LoVo (cell line): ENCODE data around the gene CCDC33.

ENCODE experiments used
- DNase-seq: peaks from one replicate; pipeline ENCODE4 v3.0.0-alpha.2; 2016; ENCODE audit warnings: low spot score

The CCDC33 gene

DNA sequence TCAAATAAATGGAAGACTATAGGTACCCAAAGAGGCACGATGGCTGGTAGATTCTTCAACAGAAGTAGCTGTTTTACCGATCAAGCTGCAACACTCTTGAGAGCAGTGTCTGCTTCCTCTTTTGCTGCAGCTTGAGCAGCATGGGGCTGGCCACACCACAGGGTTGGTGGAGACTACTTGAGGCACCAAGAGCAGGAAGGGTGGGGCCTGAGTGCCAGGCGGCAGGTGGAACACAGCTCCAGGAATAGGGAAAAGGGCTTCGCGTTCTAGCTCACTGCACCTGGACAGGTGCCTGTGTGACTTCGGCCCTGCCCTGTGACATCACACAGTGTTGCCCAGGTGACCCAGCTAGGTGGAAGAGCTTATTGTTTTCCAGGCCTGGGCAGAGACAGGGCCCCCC lies at the start of gene CCDC33:
CCDC33 (plus strand) TSS at position 365 of the 400 bp plus-strand sequence. CDS start 394 bp downstream, outside the sequence.
- DNase-seq, result peak; percentile 16

DNA sequence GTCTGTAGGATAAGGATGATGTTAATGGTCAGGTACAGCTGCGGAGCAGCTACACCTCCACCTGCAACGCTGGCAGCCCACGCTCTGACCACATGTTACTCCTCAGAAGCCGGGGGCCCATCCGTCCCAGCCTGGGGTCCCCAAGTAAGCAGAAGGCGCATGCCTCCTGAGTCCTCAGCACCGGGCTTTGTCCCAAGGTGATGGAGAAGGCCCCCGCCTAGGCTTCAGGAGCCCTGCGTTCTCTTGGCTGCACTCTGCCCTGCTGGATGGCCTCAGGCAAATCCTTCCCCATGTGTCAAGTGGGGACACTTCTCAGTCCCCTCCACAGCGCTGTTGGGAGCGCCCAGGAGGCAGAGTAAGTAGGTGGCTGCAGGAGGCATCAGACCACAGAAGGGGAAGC lies 47.9 kb upstream of the CCDC33 start:
- DNase-seq, result no peak

DNA sequence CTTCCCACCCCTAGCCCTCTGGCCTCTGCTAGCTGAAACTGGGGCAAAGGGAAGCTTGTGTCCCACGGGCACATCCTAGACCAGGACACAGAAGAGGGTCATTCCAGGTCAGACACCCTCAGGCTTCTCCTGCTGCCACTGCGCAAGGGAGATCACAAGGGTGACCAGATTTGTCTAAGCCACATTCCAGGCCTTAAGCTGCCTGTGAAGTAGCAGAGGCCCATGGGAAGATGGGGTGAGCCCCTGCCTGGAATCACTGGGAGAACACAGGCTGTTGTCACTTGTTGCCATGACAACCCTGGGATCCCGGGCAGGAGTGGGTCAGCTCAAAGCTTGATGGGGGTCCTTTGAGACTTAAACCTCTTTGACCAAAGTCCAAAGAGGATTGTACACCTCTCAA lies 44.3 kb upstream of the CCDC33 start:
- no peak for DNase-seq

DNA sequence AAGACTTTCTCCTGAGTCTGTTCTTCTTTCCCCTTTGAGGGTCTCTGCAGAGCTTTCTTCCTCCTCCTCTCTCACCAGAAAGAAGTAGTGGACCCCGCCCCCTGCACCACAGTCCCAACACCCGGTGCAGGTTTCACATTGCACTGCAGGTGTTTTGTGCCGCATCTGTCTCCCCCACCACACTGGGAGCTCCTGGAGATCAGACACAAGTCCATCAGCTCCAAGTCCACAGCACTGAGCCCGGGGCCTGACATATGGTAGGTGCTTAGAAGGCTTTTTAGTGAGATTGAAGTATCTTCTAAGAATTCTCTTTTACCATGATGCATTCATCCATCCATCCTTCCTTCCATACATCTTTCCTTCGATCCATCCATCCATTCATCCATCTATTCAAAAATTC lies 43.4 kb upstream of the CCDC33 start:
- DNase-seq, result no peak

DNA sequence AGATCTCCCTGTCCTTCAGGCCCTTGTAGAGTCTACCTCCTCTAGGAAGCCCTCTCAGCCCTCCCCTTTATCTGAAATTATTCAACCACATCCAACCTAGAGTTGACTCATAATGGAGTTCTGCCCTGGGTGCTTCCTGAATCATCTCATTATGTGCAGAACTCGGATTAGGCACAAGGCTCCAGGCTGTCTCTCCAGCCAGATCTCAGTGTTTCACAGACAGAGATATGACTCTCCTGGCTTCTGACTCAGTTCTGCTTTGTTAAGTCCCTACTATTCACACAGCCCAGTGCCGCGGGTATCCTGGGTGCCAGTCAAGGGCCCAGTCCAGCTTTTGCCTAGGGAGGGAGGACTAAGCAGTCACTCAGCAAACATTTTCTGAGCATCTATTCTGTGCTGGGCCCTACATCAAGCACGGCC lies 42.8 kb upstream of the CCDC33 start:
- peak; percentile 38 for DNase-seq

DNA sequence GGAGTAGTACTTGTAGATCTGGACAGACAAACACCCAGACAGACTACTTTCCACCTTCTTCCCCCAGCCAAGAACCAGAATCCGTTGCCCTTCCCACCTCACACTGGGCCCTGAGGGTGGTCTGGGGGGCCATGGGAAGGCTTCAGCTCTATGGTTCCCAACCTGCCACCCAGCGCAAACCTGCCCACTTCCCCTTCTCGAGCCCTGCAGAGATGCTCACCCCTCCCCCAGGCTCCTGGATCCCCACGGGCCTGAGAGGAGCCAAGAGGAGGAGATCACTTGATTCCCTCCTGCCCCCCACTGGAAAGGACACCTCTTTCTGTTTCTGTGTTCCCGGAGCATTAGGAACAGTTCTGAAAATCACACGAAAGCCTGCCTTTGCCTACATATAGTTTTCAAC lies 42.2 kb upstream of the CCDC33 start:
- DNase-seq, result no peak

DNA sequence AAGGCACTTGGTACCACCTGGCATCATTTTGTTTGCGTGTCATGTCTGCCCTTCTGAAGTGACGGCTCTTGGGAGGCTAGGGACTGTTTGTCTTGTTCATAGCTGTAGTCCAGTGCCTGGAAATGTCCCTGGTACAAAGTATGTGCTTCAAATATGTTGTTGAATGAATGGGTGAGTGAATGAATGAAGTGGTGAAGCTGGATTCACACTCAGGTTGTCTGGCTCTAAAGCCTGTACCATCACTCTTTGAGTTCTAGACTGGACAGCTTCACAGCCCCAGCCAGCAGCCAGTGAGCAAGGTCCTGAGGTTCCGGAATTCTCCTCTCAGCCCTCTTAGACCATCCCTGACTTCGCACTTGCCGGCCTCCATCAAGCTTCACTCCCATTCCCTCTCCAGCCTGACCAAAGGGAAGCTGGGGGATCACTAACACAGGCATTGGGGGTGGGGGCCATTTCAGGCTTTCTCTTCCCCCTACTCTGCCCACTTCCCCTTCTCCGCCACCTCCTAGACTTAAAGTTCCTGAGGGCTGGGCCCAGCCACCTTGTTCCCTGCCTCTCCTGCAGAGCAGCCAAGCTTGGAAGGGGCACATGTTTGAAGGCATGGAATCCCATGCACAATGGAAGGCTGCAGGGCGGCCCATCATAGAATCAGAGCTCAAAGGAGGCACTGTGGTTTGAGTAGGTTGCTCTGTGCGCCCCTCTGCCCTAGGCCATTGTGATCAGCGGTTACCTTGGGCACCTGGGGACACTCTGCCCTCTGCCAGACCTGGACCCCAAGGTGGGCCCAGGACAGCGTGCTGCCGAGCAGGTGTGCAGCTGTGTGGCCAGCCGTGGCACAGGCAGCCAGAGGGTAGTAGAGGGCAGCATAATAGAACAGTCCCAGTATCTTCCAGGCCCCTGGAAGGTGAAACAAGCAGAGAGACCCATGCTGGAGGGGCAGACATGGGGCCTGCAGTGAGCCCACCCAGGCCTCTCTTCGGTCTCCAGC lies 41.3 kb upstream of the CCDC33 start:
- DNase-seq, result no peak

DNA sequence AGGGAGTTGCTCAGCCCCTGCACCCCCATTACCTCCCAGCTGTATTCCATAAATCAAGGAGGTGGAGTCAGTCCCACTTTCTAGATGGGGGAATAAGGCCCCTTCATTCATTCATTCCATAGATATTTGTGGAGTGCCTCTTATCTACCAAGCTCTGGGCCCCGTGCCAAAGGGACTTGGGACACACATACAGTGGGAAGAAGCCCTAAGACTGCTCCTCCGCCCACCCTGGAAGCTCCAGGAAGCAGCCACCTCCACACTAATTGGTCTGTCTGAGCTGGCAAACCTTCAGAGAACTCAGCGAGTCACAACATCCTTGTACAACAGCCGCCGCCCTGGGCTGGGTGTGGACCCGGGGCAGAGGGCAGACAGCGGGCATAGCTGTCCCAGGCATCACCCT lies 40.0 kb upstream of the CCDC33 start:
- DNase-seq, result peak; percentile 96

DNA sequence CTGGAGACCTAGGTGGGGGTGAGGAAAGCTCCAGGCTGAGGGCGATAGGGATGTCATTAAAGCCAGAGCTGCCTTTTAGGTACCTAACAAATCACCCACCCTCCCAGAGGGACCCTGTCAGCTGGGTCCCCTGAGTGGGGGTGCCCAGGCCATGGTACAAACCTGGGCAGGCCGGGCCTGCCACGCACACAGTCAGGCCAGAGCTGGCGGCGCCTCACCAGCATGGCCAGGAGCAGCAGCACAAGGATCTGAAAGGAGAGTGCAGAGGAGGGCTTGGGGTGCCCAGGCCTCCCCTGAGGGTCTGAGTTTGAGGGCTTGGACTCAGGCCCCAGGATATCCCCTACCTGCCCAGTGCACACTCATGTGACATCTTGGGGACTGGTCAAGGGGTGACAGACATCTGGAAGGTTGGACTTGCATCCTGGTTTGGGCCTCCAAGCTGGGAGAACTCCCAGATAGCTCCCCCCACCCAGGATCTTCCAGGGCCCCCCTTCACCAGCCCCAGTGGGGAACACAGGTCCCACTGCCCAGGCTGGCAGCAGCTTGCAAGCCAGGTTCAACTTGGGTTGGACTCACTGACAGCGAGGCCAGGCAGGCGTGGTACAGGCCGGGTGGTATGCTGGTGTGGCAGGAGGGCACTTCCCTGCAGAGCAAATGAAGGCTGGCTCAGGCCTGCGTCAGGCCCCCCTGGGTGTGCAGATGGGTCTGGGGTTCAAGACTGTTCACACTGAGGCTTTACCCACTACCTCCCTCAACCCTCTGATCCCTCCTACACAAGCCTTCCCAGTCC lies 38.8 kb upstream of the CCDC33 start:
- no peak for DNase-seq

DNA sequence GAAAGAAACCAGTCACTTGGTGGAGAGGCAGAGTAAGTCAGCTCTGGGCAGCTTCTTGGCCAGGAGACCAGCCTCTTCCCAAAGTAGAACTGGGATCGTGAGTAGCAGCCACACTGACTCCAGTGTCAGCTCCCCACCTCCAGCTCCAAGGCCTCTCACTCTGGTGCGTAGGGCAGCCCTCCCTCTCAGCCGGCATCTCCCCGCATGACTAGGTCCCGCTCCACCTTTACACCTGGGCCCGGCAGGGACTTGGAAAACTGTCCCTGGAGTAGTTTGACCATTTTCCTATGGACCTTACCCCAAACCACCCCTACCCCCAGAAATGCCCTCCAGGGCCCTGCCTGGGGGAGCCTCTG lies 36.9 kb upstream of the CCDC33 start:
- DNase-seq, result no peak

DNA sequence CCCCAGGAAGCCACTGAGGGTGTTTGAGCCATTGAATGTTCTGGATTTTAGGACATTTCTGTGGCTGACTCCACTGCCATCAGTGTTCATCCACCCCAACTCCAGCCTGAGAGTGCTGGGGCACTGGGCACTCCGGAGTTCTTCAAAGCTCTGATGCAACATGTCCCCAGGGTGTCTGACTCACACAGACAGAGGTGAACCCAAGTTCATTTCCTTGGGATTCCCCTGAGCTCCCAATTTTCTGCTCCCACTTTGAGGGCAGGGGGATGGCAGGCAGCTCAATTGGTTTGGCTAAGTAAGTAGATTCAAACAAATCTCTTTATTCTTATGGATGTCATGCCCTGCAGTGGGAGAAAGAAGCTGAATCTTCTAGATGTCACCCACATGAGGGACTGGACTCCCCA lies 35.7 kb upstream of the CCDC33 start:
- DNase-seq, result peak; percentile 54

DNA sequence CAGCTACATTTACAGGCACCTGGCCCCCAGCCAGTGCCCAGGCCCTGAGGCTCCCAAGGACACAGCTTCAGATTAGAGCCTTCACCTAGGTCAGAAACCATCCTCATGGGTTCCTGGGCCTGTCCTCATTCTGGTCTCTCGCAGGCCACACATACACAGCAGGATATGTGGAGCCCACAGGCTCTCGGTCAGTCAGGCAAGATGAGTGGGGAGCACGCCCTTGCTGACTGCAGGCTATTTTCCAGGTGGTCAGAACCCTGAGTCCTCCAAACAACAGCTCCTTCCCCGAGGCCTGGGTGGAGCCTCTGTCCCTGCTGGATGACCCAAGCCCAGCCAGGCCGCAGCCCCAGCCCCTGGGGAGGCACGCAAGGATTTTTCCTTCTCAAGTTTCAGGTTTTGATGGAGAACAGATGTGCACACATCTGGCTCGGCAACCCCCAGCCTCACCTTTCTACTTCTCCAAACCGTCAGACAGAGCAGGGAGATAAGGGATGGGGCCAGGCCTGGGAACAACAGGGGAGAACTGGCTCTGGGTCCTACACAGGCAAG lies 35.2 kb upstream of the CCDC33 start:
- DNase-seq, result no peak

DNA sequence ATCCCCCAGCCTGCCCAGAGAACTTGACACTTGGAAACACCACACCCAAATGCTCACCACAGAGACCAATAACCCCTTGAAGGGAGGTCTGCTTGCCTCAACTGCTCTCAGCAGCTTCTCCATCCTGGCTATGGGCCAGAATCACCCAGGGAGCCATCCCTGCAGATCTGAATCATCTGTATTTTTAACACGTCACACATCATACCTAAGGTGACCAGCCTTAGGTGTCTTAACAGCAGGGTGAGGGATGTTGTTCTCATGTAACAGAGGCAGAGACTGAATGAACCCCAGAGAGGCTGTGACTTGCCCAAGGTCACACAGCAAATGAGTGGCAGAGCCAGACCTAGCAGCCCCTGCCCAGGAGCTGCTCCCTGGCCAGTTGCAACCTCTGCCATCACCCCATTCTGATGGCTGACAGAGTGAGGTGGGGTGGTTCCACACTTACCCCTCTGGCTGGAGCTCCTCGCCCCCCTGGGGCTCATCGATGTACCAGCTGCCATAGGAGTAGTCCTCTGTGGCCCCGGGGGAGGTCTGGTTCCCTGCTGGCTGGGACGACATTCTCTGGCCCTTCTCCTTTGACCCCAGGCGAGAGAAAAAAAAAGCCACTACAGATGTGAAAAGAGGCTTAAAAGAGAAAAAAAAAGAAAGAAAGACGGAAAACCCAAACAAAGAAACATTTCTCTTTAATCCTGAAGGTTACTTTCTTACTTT lies 34.3 kb upstream of the CCDC33 start:
- peak; percentile 61 for DNase-seq

DNA sequence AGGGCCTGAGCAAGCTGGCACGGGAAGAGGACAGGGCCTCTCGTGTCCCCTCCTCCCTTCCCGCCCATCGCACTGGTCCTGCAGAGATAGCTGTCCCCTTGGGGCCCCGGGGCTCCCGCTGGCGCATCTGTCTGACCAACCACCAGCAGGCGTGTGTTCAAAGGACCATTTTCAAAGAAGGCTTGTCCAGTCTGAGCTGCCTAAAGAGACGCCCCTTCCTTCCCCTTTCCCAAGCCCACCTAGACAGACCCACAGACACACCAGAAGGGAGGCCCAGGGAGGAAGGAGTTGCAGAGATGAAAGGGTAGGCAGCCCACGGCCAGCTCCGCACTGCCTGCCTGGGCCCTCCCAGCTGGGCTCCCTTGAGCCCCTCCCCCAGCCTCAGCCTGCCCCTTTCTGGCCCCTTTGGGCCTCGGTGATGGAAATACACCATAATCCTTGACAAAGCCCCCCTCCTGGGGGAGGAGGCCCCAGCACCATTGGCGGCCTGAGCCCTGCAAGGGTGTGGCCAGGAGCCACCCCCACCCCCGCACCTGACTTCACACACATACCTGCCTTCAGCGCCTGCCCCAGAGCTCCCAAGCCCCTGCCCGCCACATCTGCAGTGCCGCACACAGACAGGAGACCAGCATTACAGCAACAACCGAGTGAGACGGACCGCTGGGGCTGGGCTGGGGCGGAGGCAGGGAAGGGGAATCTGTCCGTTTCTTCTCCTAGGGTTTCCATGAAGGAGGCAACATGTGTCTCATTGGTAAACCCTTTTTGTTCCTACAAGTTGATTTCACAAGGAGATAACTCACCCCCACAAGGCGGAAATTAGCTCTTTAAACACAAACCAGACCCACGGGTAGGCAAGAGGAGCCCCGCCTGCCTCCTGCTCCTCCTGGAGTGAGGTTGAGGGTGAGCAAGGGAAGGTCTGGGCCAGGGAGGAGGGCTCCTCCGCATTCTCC lies 33.4 kb upstream of the CCDC33 start, which contains the start of gene STRA6:
STRA6 (minus strand) TSS at position 336 of the 950 bp plus-strand sequence. CDS start 520 bp downstream, outside the sequence.
- DNase-seq, result no peak

DNA sequence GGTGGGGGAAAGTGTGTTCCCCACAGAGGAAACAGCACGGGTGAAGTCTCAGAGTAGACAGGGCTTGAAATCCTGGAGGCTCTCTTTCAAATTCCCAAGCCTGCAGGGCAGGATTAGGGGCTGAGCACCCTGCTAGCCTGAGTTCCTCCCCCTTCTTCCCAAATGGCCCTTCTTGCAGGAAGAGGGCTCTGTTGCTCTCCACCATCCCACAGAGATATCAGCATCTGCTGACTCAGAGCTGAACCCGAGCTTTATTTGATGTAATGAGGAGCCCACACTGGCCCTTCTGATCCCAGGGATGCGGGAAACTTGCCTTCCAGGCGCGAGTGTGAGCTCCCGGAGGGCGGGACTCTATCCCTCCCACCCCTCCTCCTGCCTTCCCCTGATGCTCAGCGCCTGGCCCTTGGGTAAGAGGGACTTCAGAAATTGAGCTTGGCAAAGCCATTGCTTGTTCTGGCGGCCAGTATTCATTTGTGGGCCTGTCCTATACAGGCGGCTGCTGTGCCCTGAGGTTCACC lies 32.2 kb upstream of the CCDC33 start:
- no peak for DNase-seq

DNA sequence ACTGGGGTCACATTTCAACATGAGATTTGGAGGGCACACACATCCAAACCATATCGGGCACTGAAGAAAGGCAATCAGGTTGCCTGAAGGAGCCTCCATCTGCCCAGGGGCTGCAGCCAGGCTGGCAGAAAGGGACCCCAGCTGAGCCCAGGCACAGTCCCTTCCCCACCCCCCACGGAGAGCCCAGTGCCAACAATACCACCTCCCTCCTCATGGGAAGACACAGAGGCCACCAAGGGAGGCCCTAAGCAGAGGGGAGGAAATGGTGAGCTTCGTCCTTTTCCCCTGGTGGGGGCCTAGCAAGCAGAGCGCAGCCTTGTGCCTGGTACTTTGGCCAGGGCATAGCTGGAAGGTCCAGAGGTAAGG lies 30.6 kb upstream of the CCDC33 start:
- DNase-seq, result no peak

DNA sequence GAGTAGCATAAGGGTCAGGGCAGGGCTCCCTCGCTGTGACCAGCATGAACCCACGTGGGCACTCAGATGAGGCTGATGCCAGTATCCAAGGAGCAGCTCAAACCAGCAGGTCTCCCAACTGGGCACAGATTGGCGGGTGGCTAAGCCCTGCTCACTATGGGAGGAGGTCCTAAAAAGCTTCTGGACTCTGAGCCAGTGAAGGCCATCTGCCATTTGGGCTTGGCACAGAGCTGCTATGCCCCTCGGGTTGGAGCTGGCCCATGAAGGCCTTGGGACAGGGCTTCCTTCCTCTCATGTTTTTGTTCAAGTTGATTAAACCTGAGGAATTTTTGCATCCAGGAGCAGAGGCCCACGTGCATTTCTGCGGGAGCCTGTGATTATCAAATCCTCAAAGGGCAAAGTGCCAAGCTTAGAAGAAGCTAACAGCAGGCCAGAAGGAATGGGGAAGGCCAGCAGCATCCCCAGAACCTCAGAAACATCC lies 29.3 kb upstream of the CCDC33 start:
- DNase-seq, result no peak

DNA sequence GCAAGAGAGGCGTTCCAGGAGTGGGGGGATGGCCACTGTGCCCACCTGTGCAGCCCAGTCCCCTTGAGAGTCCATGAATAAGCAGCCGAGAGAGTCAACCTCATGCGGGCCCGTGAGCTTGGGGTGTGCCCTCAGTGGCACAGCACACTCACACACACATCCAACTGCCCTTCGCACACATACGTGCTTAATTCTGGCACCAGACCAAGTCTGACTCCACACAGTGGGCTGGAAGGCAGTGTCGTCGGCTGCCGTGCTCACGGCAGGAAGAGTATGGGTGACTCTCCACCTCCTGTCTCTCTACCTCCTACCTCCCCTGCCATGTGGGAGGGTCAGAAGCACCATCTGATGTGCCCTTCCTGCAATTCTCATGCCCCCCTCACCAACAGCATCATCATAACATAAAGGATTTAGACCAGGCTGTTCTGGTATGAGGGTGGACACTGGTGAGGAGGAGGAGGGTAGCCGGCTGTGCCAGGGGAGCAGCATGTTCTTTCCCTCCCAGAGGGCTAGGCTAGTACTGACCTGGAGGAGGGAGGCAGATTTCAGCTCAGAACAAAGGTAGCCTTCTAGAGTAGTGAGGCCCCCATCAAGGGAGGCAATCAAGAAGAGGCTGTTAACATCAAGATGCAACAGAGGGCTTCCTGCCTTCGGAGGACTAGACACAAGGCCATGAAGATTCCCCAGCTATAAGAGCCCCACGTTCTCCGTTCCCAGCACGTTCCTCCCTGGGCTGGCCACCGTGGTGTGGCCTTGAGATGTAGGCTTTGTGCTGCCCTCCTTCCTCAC lies 28.3 kb upstream of the CCDC33 start:
- DNase-seq, result no peak

DNA sequence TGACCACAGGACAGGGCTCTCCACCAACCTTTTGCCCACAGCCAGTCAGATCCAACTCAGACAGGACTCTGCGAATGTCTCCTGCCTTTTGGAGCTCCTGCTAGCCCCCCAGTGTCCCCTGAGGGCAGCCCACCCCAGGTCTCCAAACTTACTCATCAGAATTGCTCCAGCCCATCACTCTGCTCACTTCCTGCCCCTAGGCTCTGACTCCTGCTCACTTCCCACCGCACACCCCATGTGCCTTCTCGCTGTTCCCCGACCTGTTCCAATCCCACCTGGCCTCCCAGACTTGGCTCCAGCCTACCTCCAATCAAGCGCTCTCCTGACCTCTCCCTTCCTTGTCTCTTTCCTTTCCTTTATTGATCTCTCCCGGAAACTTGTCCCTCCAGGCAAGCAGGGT lies 27.6 kb upstream of the CCDC33 start:
- DNase-seq, result no peak
